ENCODE results near the gene FMN1. TPM values are rescaled to one million over a fixed set of nuclear protein-coding genes. Genes with fewer than 3 reads are reported as not detected.

FMN1 gene
- total RNA-seq, 6 donors from 2014 or later = 20.2 to 176 (median 53.8) TPM

- H3K36me3 ChIP-seq = no peaks in the 10 kb centered on the region
- WGBS, 2 donors = 83 to 86% methylated on average over 2 of the region's 2 CpGs
- DNase-seq (no peak), ATAC-seq (ENCODE audit: low FRiP score in 2 of 2) (no peak)
- TF ChIP-seq CTCF (IDR thresholded peaks at IDR 0.05) (no peak), EP300 (IDR thresholded peaks at IDR 0.05) (no peak), POLR2A (IDR thresholded peaks at IDR 0.05) (no peak), POLR2AphosphoS5 (IDR thresholded peaks at IDR 0.05) (no peak)
- H3K4me1 ChIP-seq = peaks cover 0 to 7% (median 3%) of the 10 kb centered on the region in 4 donors
- no peaks in the 10 kb centered on the region for H3K9me3 ChIP-seq
- H3K4me3 ChIP-seq = no peak overlapping the region
- peak overlapping the region in 1 of 4 donors; percentile 61 for H3K27ac ChIP-seq
- no peaks in the 10 kb centered on the region for H3K27me3 ChIP-seq
Measured at GRCh38 chr15:32871883-32872282, 322.6 kb downstream of the FMN1 start.

GRCh38 chr15:32870240-32871033 is 324.1 kb downstream of the FMN1 start:
- no peak for ATAC-seq (ENCODE audit: low FRiP score in 2 of 2)
- no peak overlapping the region for H3K27ac ChIP-seq
- TF ChIP-seq EP300 (IDR thresholded peaks at IDR 0.05) = no peak
- TF ChIP-seq CTCF (IDR thresholded peaks at IDR 0.05) = no peak
- no peak for TF ChIP-seq POLR2A (IDR thresholded peaks at IDR 0.05)
- TF ChIP-seq POLR2AphosphoS5 (IDR thresholded peaks at IDR 0.05) = no peak
- H3K9me3 ChIP-seq = no peaks in the 10 kb centered on the region
- peaks cover 0 to 10% (median 3%) of the 10 kb centered on the region in 4 donors for H3K4me1 ChIP-seq
- 86 to 89% methylated on average over 14 of the region's 14 CpGs for WGBS, 2 donors
- H3K27me3 ChIP-seq = no peaks in the 10 kb centered on the region
- H3K4me3 ChIP-seq = no peak overlapping the region
- no peak for DNase-seq
- no peaks in the 10 kb centered on the region for H3K36me3 ChIP-seq

- WGBS, 2 donors = 52 to 64% methylated on average over 4 of the region's 4 CpGs
- ATAC-seq (ENCODE audit: low FRiP score in 2 of 2) (no peak), DNase-seq (no peak)
- no peaks in the 10 kb centered on the region for H3K9me3 ChIP-seq
- no peaks in the 10 kb centered on the region for H3K36me3 ChIP-seq
- no peak overlapping the region for H3K27ac ChIP-seq
- no peaks in the 10 kb centered on the region for H3K27me3 ChIP-seq
- TF ChIP-seq CTCF (IDR thresholded peaks at IDR 0.05) (no peak), EP300 (IDR thresholded peaks at IDR 0.05) (no peak), POLR2A (IDR thresholded peaks at IDR 0.05) (no peak), POLR2AphosphoS5 (IDR thresholded peaks at IDR 0.05) (no peak)
- no peak overlapping the region for H3K4me3 ChIP-seq
- H3K4me1 ChIP-seq = peaks cover 0 to 10% (median 3%) of the 10 kb centered on the region in 4 donors
Measured at GRCh38 chr15:32869776-32870175, 324.7 kb downstream of the FMN1 start.

GRCh38 chr15:32867313-32867626 is 327.2 kb downstream of the FMN1 start:
- TF ChIP-seq POLR2AphosphoS5 (IDR thresholded peaks at IDR 0.05) = no peak
- TF ChIP-seq EP300 (IDR thresholded peaks at IDR 0.05) = no peak
- TF ChIP-seq POLR2A (IDR thresholded peaks at IDR 0.05) = no peak
- no peak for TF ChIP-seq CTCF (IDR thresholded peaks at IDR 0.05)
- Histone ChIP-seq H3K27me3 (no peaks in the 10 kb centered on the region), H3K9me3 (no peaks in the 10 kb centered on the region), H3K4me3 (no peak overlapping the region), H3K27ac (peak overlapping the region in 2 of 4 donors; percentile 44 to 55), H3K36me3 (no peaks in the 10 kb centered on the region), H3K4me1 (peaks cover 0 to 5% (median 2%) of the 10 kb centered on the region in 4 donors)
- DNase-seq (no peak), ATAC-seq (ENCODE audit: low FRiP score in 2 of 2) (peak; percentile 32 to 67)
- WGBS, 2 donors = 76 to 85% methylated on average over 9 of the region's 9 CpGs

Measured in upper lobe of left lung (tissue), 6 donors.